Limb (tissue), 2 donors: Measurements from ENCODE around the gene CACNG5.
A peak's percentile ranks its signal among the peaks of the same experiment; 100 is the strongest.

Source experiments
- DNase-seq, 2 donors: peaks; one replicate each; pipeline ENCODE4 v3.0.0-alpha.2; 2016; ENCODE audit errors: extremely low spot score in 2 of 2

The CACNG5 gene

DNA sequence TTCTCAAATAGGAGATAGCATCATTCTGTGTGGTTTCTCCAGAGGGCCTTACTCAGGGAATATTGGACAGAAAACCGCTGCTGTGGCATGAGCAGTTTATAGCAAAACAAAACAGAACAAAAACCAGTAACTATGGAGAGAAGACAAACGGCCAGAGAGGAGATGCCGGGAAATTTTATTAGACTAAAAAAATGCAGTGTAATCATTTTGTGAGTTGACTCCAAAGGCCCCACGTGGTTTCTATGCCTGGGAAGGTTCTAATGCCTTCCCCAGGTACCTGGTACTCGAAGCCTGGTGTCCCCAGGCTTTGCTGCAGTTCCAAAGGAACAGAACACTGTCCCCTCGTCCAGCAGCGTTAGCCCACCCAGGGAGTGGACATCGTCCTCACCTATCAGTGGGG lies 12.9 kb upstream of the CACNG5 start:
- DNase-seq = no peak

DNA sequence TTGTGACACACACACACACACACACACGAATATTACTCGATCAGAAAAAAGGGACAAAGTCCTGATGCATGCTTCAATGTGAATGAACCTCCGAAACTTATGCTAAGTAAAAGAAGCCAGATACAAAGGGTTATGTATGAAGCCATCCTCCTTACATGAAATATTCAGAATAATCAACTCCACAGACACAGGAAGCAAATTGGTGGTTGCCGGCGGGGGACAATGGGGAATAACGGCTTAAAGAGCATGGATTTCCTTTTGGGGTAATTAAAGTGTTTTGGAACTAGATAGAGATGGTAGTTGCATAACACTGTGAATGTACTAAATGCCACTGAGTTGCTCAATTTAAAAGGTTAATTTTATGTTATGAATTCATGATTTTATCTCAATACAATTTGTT lies 8.1 kb upstream of the CACNG5 start:
- DNase-seq = no peak

DNA sequence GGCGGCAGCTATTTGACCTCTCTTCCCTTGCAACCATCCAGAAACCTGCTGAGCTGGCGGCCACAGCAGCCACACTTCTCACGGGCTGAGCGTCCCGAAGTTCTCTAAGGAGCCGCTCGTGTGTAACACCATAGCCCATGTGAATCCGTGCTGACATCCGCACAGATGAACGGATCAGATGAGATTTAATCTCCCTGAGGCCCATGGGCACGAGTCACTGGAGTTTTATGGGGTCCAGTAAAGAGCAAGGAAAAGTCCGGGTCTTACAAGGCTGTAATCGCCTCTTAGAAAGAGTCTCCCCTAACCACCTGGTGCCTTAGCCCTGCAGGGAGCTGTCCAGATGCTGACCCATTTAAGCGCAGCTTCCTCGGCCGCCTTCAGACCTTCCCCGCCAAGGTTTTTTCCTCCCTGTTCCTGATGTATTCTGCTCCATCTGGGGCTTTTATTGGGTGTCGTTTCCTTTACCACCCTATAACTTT lies 5.5 kb upstream of the CACNG5 start:
- DNase-seq = peak; percentile 80 to 84

DNA sequence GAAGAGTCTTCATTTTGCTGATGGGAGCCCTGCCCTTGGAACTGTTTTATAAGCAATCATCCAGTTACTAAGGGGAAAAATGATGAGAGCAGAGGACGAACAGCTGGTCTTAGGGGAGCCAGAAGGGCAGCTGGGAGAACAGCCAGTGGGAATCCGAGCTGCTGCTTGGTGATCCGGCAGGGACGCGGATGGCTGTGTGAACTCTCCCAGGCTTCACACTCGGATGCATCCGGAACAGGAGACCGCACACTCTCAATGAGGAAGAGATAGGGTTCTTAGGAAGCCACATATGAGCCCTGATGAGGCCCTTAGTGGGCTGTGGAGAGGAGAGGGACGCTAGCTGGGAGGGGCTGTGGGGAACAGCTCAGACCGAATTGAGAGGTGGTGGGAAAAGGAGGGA lies 5.0 kb upstream of the CACNG5 start:
- DNase-seq = peak; percentile 54

DNA sequence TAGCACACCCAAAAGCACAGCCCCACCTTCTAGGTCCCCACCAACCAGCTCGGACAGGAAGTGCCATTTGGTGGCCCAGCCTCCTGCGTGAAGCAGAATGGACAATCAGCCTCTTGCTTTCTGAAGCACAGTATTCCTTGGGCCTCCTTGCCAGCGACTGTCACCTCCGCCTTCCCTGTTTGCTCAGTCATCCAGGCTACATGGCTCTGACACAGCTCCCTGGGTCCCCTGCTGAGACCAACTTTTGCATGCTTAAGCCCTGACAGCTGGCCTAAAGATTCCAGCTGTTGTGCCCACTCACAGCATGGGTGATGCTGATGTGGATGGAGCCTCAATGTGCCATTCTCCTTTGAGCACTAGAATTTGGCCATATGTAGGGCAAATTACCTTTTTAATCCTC lies 4.5 kb upstream of the CACNG5 start:
- DNase-seq = no peak

DNA sequence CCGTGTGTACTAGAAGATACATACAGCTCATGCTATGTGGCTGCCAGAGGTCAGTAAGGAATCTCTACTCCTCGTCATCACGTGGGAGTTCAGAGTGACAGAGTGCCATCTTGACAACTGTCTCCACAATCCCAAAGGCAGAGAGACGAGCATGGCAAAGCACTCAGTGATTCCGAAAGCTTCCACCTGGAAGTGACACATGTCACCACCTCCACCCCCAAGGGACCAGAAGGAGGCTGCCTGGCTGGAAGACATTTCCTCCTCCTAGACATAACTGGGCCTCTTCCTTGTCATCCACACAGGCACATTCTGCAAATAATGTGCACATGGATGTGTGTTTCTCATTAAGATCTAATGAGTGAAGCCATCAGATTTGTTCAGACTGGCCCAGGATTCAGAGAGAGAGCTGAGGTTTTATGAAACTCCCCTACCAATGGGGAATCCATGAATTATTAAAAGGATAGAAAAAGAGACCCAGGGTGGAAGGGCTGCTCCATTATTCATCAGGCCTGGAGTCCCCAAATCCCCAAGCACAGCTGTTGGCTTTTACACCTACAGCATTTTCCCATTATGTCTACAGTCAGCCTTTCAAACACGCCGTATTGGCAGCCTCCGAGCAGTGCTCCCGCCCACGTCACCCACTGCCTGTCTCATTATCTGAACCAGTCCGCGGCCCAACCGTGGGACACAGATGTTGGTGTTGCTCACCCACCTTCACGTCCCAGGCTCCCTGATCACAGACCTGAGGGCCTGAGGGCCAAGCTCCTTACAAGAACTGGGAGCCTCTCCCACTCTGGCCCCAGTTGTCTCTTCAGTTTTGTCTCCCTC lies 3.3 kb upstream of the CACNG5 start:
- DNase-seq = peak in 1 of 2 donors; percentile 36

DNA sequence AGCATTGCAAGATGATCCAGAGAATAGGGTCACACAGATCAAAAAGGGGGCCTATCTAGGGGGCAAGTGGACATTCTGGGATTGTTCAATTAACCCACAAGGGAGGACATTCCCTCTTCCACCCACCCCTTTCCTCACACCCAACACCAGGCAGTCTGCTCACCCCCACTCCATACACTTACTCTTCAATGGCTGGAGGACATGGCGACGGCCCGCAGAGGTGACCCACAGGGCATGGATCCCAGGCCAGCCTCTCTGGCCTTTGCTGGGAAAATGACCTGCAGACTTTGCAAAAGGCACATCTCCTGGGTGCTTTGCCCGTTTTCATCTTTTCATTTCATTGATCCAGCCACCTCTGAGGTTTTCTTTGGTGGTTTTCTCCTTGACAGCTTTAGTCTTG lies 1.7 kb upstream of the CACNG5 start:
- no peak for DNase-seq

DNA sequence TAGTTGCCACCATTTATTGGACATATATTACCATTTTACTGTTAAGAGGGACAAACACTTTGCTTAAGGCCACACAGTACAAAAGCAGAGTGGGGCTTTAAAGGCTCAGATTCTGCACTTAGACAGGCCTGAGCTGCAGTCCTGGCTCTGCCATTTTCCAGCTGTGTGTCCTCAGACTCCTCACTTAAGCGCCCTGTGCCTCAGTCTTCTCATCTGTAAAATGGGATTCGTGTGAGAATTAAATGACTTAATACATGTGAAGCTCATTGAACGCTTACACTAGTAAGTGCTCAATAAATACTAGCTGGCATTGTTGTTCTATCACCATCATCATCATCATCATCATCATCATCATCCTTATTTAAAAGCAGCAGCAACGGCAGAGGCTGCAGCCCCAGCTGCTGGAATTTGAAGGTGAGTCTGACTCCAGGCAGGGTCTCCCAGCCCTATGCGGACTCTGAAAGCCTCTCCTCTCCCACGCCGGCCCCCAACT lies 445 bp upstream of the CACNG5 start:
- no peak for DNase-seq

DNA sequence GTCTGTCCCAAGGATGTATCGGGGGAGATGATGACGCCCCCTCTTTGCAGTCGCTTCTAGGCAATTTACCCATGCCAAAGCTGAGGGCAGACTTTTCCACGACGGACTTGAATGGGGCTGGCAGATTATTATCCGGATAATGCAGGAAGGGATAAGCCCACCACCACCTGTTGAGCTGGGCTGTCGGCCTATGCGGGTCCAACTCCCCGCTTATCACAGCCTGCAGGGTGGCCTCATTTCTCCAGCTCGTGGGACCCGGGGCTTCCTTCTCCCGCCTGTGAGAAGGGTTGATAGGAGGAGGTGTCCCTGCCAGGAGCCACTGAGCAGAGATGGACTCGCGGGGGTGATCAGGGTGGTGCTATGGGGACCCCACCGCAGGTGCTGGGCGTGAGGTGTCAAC lies 559 bp downstream of the CACNG5 start:
- no peak for DNase-seq

DNA sequence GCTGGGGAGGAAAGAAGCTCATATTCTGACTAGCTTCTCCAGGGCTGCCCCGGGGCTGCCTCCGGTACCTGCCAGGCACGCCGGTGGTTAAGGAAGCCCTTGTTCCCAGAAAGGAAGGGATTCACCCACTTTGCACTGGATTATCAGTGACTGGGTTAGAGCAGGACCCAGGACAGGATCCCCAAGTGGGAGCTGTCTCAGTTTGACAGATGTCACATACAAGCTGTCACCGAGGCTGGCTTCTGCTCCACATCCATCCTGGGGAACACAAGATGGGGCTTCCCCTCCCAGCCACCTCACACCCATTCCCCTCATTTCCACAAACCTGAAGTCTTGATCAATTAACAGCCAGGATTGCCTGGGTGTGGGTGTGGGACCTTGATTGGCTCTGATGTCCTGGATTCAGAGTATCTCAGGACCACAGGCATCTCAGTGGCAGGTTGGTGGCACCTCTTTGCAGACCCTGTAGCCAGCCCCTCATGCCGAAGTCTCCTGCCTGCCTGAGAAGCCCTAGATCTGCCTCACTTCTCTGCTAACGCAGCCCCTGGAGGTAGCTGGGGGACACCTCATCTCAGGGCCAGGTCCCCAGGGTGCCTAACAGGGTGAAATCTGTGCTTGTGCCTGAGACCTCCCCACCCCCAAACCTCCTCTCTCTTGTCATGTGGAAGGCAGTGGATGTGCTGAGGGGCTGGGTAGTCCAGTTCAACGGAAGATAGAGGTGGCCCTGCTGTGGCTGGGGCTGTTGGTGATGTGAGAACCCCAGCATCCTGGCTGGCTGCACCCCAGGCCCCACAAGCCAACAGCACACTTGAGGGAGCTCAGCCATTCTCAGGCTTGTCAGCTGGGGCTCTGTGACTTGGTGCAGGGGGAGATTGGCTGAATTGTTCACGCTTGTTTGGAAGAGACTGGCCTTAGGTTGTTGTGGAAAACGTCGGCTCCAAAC lies 1.4 kb downstream of the CACNG5 start:
- DNase-seq = no peak

DNA sequence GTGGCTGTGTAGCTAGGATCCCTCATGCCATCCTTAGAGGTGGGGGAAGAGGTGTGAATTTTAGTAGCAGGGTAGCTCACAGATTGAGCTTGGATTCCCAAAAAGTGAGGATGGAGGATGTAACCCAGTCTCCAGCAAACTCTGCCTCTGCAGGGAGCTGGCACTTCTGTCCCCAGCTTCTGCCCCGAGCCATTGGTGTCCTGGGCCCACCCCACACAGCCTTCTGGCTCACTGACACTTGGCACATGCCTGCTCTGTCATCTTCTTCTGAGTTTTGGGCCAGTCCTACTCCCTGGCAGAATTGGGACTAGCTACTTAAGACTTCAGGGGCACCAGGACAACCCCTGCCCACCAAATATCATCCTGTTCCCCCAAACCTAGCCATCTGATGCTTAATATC lies 2.3 kb downstream of the CACNG5 start:
- DNase-seq = no peak

DNA sequence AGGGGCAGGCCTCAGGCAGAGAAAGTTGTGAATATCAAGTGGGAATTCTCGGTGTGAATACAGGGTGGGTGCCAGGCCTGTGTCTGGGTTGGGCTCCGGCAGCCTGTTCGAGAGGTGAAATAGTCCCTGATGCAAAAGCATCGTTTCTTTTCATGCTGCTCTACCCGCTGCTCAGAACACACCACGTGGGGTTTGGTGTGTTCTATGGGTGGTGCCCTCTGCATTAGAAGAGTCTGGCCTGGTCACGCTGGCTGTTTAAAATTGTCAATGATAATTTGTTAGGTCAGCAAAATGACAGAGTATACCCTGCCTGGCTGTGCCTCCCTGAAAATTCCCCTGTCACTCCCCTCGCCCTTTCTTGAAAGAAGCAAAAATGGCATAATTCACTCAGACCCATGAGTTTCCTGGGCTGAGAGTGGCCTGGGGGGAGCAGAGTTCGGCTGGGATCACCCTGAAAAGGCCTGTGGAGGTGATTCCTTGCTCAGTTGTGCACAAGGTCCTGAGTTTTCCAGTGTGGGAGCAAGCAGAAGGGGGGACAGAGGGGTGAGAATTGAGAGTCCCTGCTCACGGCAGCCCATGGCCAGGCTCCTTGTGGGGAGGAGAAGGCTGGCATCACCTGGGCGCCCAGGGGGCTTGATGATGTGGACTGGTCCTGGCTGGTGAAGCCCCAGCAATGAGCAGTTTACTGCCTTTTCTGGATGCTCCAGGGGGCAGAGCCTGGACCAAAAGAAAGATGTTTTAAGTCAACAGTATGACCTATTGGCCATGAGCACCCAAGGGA lies 3.2 kb downstream of the CACNG5 start:
- DNase-seq = no peak

DNA sequence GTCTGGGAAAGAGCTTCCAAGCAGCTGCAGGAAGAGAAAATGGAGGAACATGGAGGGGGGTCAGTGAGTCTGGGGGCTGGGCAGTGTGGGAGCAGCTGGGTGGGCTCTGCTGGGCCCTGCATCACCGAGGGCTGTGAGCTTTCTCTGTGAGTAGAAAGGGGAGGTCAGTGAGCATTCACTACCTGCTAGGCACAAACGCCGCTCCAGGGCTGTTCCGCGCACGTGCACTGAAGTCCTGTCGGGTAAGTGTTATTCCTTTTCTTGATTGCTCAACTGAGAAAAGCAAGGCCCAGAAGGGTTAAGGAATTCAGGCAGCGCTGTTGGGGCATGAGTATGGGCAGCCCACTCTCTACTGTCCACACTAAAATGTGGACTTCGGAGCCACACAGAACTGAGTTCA lies 4.7 kb downstream of the CACNG5 start:
- no peak for DNase-seq

DNA sequence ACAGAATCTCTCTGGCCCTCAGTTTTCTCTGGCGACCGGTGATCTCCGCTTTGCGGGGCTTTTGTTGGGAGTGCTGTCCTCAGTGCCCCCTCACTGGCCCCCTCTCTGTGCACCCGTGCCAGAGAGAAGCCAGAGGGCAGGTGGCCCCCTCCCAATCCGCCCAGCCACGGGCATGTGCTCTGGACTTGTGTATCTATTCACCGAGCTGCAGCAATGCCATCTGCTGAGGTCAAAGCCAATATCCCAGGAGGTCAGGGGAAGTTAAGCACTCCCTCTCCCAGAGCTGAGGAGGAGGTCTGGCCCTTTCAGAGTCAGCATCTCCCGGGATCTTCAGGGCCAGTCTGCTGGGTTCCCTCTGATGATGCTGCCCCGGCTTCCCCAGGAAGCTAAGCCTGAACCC lies 5.1 kb downstream of the CACNG5 start:
- no peak for DNase-seq

DNA sequence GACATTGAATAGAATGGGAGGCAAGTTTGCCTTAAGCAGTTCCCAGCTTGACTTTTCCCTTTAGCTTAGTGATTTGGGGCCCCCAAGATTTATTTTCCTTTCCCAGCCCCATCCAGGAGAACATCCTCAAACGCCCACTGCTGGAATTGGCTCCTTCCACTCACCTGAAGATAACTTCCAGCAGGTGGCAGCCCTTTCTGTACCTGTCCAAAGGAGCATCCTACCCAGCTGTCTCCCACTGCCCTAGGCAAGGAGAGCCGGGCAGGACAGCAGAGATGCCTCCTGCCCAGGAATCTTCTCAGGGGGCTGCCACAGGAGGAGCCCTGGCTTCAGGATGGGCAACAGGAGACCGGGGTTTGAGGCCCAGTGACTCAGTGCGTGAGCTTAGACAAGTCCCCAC lies 6.4 kb downstream of the CACNG5 start:
- no peak for DNase-seq

DNA sequence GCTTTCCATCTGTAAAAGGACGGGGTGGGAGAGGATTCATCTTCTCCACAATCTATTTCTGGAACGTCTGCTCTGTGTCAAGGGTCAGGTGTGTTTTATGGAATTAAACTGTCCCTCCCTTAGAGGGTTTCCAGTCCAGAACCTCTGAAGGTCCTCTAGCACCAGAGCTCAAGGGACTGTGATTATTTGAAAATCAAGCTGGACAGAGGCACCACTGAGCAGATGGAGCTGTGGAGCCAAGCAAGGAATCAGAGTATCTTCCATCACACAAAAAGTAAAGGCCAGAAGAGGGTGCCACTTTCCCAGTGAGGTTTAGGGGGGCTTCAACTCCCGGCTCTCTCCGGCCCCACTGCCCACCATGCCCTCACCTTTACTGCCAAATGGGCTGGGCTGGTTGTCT lies 6.8 kb downstream of the CACNG5 start:
- DNase-seq = no peak

DNA sequence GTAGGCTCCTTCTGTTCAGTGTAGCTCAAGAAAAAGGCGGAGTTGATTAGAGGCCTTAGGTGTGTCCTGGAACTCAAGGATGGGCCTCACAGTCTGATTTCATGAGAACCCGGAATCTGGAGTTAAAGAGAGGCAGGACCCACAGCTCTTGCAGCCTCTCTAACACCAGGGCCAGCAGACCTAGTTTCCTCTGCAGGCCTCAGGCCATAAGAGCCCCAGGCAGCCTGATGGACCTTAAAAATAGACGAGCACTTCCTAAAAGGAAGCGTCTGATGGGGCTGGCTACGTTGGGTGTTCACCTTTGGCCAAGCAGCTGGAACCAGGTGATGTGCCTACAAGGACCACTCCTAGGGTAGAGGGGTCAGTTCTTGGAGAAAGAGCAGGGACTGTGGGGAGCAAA lies 7.6 kb downstream of the CACNG5 start:
- DNase-seq = no peak

DNA sequence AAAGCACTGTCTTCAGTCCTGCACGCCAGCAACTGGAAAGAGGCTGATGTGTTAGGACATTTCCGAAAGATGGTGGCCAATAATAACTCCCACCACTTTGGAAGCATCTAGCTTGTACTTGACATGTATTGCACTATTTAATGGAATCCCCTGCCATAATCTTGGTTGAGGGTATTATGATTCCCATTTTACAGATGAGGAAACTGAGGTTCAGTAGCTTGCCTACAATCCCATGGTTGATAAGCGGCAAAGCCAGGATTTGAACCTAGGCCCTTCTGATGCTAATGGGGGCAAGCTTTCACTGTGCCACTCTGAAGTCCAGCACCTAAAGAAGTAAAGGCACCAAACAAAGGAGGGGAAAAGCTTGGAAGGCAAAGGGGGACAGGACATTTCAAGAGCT lies 8.0 kb downstream of the CACNG5 start:
- DNase-seq = no peak

DNA sequence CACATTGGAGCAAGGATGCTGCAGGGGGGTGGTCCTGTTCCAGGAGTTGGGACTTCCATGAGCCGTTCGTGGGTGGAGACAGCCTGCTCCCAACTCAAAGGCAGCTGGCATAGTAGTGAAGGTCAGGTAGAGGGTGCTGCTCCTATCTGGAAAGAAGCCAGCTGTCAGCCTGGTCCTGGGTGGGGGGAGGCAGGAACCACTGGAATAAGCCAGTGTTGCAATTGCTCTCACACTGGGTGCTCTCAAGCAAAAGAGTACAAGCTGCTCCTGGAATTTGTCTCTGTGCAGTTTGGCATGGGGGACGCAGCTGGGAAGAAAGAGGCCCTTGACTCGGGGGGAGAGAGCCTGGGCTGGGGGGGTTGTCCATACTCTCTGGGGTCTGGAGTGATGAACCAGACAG lies 8.7 kb downstream of the CACNG5 start:
- no peak for DNase-seq

DNA sequence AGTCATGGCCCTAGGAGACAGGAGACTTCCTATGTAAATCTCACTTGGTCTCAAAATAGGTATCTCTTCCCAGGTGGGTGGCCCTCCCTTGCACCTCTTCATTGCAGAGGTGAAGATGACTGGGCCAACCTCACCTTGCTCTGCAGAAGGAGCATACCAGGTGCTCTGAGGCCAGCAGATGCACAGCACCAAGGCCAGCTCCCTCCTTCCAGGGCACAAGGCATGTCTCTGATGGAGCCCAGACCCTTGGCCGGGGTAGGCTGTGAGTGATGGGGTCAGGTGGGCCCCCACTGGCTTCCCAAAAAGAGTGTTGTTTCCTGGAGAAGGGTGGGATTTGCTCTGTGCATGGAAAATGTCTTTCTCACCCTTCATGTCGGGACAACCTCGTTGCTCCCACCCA lies 12.8 kb downstream of the CACNG5 start:
- DNase-seq = no peak

DNA sequence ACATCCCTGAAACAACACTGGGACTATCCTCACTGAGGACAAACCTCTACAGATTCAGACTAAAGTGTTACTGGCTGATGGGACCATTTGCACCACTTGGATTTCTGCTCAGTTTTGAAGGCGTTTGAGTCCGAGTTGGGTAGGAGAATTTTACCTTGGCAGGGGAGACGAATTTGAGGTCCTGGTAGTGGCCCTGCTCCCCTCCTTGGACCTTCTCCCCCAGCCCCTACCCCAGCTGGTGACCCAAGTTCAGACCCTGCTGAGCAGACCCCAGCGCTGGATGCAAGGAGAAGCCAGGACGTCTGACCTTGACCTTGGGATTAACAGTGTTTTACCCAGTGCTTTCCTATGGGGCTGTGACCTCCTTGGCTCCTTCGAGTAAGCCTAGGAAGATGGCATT lies 13.6 kb downstream of the CACNG5 start:
- no peak for DNase-seq
